ENCODE results near the gene B3GALNT1. TPM values are rescaled to one million over a fixed set of nuclear protein-coding genes. Genes with fewer than 3 reads are reported as not detected.

Gene B3GALNT1
- total RNA-seq, 1 experiment from 2014 or later, result 13.2 TPM

GRCh38 chr3:161096771-161097367 lies 8.3 kb downstream of the B3GALNT1 start:
- Histone ChIP-seq H3K9ac (ENCODE audit: extremely low read depth, insufficient read length, low read length) (no peak overlapping the region), H4K8ac (replicated peaks; ENCODE audit: insufficient read length, low read depth, low read length) (no peak overlapping the region), H2BK12ac (ENCODE audit: insufficient read length, low read depth, low read length) (no peak overlapping the region), H3K18ac (ENCODE audit: insufficient read length, low read depth, low read length) (no peak overlapping the region), H3K56ac (ENCODE audit: insufficient read length, low read depth, low read length) (no peak overlapping the region), H3K23ac (ENCODE audit: insufficient read length, low read depth, low read length) (no peak overlapping the region), H3K4me1 (ENCODE audit: insufficient read depth, low read length) (no peaks in the 10 kb centered on the region), H3K27me3 (ENCODE audit: insufficient read depth, low read length) (no peaks in the 10 kb centered on the region), H3K14ac (ENCODE audit: insufficient read depth, low read length) (no peak overlapping the region), H4K91ac (ENCODE audit: insufficient read length, low read depth, low read length) (no peak overlapping the region), H2BK120ac (ENCODE audit: low read depth, low read length, poor library complexity, severe bottlenecking) (no peak overlapping the region), H3K79me2 (ENCODE audit: insufficient read depth, low read length) (no peaks in the 10 kb centered on the region), H4K5ac (ENCODE audit: insufficient read length, low read depth, low read length) (no peak overlapping the region), H3K79me1 (ENCODE audit: insufficient read depth, low read depth, low read length, poor library complexity, severe bottlenecking) (no peaks in the 10 kb centered on the region), H2BK20ac (ENCODE audit: low read depth, low read length, poor library complexity, severe bottlenecking) (no peak overlapping the region), H3K9me3 (ENCODE audit: control insufficient read depth, low read depth, low read length) (no peaks in the 10 kb centered on the region), H3K4me2 (ENCODE audit: insufficient read depth, insufficient read length, low read length) (no peak overlapping the region), H3T11ph (ENCODE audit: low read length) (no peak overlapping the region), H3K23me2 (ENCODE audit: insufficient read length, low read depth, low read length, poor library complexity, severe bottlenecking) (no peaks in the 10 kb centered on the region), H2AFZ (ENCODE audit: low read length) (no peak overlapping the region), H2BK15ac (ENCODE audit: low read depth, low read length) (no peak overlapping the region), H2AK5ac (ENCODE audit: insufficient read length, low read length) (no peak overlapping the region), H4K20me1 (ENCODE audit: control insufficient read depth, insufficient read depth, insufficient read length) (no peaks in the 10 kb centered on the region), H3K27ac (ENCODE audit: insufficient read length, low read depth, low read length) (no peak overlapping the region), H3K4ac (ENCODE audit: low read depth, low read length) (no peak overlapping the region), H2BK5ac (ENCODE audit: insufficient read length, low read length) (no peak overlapping the region)
- WGBS (ENCODE audit: extremely low coverage, insufficient read length, low lambda C conversion rate), result no CpG with 5 or more reads among the region's 7 CpGs
- no peaks in the 10 kb centered on the region; a peak in 1 of 4 replicates for H3K4me1 Mint-ChIP-seq
- H3K4me3 Mint-ChIP-seq, result no peak overlapping the region
- peaks cover 0 to 3% (median 0%) of the 10 kb centered on the region in 3 experiments; a peak in 1 of 7 replicates for H3K36me3 Mint-ChIP-seq (ENCODE audit: insufficient read depth in 1 of 3, low read depth in 3 of 3)
- no peak overlapping the region for H3K27ac Mint-ChIP-seq
- peak; percentile 61 for DNase-seq
- no peaks in the 10 kb centered on the region; a peak in 1 of 5 replicates for H3K9me3 Mint-ChIP-seq
- no peaks in the 10 kb centered on the region for H3K27me3 Mint-ChIP-seq (ENCODE audit: low read depth)
- TF ChIP-seq CTCF (conservative IDR thresholded peaks at IDR 0.05), result peak; percentile 67

Data from H9 (cell line).